GM13976 (cell line): ENCODE data around the gene ADAMTS14.

Source experiments
- DNase-seq: peaks from one replicate; pipeline ENCODE4 v3.0.0; 2012; ENCODE audit warnings: low spot score
- in situ Hi-C: fragments of 300-500 bp; cut with MboI; formaldehyde crosslinking; loops from one replicate; pipeline ENCODE4 v1.12.0; 2022; ENCODE audit warnings: low sequenced_read_pairs, mixed read lengths, inconsistent platforms; ENCODE audit not compliant: unreplicated experiment
- TF ChIP-seq, protein P1 (sequence below): IDR thresholded peaks from 2 replicates; pipeline ENCODE4 v1.5.1; 2012; ENCODE audit warnings: borderline replicate concordance, mild to moderate bottlenecking; ENCODE audit not compliant: insufficient read depth; ENCODE audit errors: extremely low read depth, missing control alignments, control extremely low read depth

Gene ADAMTS14

DNA sequence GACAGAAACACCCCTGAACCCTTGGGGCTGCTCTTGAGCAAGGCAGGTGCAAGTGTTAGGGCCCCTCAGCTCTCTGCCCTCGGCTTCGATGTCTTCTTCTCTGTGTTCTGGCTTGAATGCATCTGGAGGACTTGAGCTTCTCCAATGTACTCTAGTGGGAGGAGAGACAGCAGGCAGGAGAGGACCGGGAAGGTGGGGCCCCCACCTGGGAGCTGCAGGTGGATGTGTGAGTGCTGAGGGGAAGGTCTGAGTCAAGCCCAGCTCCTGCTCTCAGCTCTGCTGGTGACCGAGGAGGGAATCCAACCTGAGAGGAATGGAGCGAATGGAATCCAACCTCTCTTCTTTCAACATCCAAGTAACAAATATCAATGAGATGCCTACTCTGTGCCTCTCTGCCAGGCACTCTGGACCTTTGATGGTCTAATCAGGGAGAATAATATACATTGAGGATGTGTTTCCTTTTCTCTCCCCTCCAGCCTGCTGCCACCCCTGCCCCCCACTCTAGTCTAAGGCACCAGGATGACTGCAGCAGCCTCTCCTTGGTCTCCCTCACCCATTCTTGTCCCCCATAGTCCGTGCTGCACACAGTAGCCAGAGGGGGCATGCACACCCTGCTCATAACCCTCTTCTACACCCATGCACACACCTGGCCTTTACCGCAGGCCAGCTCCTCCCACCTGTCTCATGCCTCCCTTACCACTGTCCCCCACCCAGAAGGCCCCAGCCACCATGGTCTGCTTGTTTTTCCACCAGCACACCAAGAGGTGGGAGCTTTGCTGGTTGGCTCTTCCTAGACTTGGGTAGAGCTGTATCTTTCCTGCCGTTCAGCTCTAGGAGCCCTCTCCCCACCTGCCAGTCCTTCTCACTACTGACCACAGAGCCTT, 99.2 kb downstream of the ADAMTS14 start:
- peak; percentile 11 for DNase-seq
- in situ Hi-C loops = loop anchor here (25.0 kb wide), 1 partner anchor 309 kb away; no protein-coding TSS in a partner anchor
- TF ChIP-seq, protein P1, sequence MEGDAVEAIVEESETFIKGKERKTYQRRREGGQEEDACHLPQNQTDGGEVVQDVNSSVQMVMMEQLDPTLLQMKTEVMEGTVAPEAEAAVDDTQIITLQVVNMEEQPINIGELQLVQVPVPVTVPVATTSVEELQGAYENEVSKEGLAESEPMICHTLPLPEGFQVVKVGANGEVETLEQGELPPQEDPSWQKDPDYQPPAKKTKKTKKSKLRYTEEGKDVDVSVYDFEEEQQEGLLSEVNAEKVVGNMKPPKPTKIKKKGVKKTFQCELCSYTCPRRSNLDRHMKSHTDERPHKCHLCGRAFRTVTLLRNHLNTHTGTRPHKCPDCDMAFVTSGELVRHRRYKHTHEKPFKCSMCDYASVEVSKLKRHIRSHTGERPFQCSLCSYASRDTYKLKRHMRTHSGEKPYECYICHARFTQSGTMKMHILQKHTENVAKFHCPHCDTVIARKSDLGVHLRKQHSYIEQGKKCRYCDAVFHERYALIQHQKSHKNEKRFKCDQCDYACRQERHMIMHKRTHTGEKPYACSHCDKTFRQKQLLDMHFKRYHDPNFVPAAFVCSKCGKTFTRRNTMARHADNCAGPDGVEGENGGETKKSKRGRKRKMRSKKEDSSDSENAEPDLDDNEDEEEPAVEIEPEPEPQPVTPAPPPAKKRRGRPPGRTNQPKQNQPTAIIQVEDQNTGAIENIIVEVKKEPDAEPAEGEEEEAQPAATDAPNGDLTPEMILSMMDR = no peak

DNA sequence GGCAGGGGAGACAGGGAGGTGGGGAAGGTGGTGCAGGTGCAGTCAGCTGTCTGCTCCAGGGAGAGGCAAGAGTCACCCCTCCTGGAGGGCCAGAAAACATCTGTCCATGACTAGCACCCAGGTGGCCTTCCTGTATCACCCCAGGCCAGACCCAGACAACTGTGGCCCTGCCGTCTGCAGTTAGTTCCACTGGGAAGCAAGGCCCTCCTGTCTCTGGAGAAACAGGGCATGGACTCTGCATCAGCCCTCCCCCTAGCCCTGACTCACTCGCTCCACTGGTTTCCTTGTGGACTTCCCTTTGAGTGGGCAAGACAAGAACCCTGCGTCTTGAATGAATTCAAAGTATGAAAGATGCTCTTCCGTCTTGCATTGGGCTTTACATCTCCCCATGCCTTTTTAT, 100.3 kb downstream of the ADAMTS14 start:
- peak; percentile 12 for DNase-seq
- TF ChIP-seq, protein P1 = no peak
- in situ Hi-C loops = loop anchor here (25.0 kb wide), 1 partner anchor 310 kb away; no protein-coding TSS in a partner anchor

DNA sequence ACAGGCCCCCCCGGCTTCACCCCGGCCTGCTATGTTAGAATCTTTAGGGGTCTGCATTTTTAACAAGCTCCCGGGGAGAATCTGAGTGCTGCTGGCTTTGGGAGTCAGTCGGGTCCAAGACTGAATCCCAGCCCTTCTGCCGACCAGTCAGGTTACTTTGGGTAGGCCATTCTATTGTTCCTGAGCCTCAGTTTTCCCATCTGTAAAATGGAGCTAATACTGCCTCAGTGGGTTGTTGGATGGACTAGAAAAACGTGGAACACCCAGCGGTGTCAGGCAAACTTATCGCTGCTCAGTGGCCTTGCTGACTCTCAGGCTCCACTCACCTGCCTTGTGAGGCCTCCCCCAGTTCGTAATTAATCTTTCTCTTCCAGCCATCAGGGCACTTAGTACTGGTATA, 101.2 kb downstream of the ADAMTS14 start:
- TF ChIP-seq, protein P1 = no peak
- DNase-seq = no peak
- in situ Hi-C loops = loop anchor here (25.0 kb wide), 1 partner anchor 311 kb away; no protein-coding TSS in a partner anchor

DNA sequence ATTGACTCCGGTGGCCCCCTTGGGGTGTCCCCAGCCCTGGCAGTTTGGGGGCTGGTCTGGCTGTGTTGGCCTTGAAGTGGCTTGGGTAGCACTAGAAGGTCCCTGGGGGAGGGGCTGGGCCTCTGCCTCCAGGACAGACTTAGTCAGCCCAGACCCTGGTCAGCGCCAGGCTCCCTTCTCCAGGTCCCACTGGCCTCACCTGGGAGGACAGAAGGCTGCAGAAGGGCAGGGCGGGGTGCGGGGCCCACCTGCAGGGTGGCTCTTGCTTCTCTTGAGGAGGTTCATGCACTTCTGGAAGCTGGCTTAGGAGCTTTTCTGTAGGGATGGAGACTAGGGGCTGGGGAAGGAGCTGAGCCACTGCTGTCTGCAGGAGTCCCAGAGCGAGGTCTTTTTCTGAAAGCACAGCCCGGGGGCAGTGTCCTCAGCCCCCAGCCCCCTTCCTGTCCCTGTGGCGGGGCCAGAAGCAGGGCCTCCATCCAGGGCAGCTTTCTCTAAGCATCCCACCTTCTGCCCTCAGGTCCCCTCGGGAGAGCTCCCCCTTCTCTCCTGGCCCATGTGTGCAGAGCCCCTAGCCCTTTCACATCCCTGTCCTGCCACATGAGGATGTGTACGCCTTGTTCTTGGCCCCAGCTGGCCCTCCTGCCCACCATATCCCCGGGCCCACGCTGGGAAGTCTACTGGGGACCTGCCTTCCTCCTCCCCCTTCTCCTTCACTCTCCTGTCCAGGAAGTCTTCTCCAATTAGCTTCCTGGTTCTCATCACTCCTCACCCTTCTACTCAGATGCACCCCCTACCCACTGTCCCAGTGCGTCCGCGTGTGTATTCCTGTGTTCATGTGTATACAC, 101.9 kb downstream of the ADAMTS14 start:
- in situ Hi-C loops = loop anchor here (25.0 kb wide), 1 partner anchor 312 kb away; no protein-coding TSS in a partner anchor
- TF ChIP-seq, protein P1 = no peak
- DNase-seq = peak; percentile 27

DNA sequence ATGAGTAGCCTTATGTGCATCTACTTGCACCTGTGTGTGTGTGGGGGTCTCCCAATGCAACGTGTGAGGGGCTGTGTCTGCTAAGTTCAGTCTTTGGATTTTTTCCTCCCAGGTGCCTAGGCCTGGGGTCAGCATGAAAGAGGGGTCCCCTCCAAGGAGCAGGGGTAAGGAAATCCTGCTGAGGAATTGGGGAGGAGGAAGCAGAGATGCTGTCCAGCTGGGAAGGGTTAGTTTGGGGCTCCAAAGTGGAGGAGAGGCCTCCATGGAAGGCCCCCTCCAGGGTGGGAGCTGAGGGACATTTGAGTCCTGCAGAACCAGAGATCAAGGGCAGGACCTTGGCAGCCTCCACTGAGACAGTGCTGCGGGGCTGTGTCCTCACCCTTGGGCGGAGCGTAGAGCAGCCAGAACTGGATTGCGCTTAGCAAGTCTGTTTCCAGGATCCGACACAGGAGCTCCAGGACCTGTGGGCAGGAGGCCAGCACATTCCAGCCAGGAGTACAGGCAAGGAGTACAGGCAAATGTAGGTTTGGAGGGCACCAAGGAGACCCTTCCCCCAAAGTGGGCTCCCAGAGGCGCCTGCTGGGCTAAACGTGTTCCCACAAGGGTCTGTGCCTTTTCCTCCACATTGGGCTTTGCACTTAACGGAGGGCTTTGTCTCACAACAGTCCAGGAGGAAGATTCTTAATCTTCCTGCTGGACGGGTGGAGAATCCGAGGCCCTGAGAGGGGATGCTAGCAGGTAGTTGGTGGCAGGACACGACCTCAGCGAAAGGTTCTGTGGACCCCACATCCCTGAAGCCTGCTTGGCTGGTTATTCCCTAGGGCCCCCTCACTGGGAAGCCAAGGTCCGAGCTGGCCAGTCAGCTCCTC, 102.7 kb downstream of the ADAMTS14 start:
- DNase-seq = peak; percentile 16
- in situ Hi-C loops = loop anchor here (25.0 kb wide), 1 partner anchor 313 kb away; no protein-coding TSS in a partner anchor
- TF ChIP-seq, protein P1 = no peak
